PC-9 (cell line): ENCODE results near the gene CRY1.

Experiments
- CTCF ChIP-seq: fragments of 200-600 bp; sonication (generic); conservative IDR thresholded peaks from 2 replicates; pipeline ENCODE4 v1.6.1; 2017; ENCODE audit warnings: mixed run types, antibody characterized with exemption, mild to moderate bottlenecking, moderate library complexity
- EZH2 ChIP-seq: fragments of 200-600 bp; sonication (generic); IDR thresholded peaks from 2 replicates; pipeline ENCODE4 v1.8.0; 2017; ENCODE audit warnings: antibody characterized with exemption, low read depth

GRCh38 chr12:107011519-107011918, 81.8 kb downstream of the CRY1 start:
- TF ChIP-seq CTCF = no peak
- TF ChIP-seq EZH2 = no peak
